H1 (cell line): ENCODE data around the gene FUT2. TPM values are rescaled to one million over a fixed set of nuclear protein-coding genes. Genes with fewer than 3 reads are reported as not detected.

ENCODE experiments used
- CTCF ChIA-PET: fragments of 300-600 bp; sonication (Branson Sonifier 250); formaldehyde crosslinking; loops from one replicate; lab custom pipeline; 2021; ENCODE audit not compliant: partially characterized antibody; lab: Charles Lee
- POLR2A ChIA-PET: fragments of 300-600 bp; sonication (Branson Sonifier 250); formaldehyde crosslinking; loops from one replicate; lab custom pipeline; 2021; ENCODE audit warnings: inconsistent platforms; ENCODE audit not compliant: partially characterized antibody; lab: Charles Lee
- DNase-seq, 2 experiments: peaks; one replicate each; pipeline versions ENCODE4 v3.0.0 to v3.0.0-alpha.2; 2010 to 2022; ENCODE audit warnings: low spot score in 2 of 2, low read depth in 1 of 2, mixed read lengths in 1 of 2
- FAIRE-seq: peaks from 2 replicates; lab custom pipeline; 2011; peaks lifted over from hg19 to GRCh38; lab: Jason Lieb, UNC
- H2AFZ ChIP-seq: 2 replicates; pipeline ENCODE4 v1.8.1; 2012; ENCODE audit warnings: low read length, inconsistent platforms
- H2AK5ac ChIP-seq: 2 replicates; pipeline ENCODE4 v1.6.1; 2013; ENCODE audit warnings: low read depth, low read length
- H2BK120ac ChIP-seq: replicated peaks from 2 replicates; pipeline ENCODE3; 2013; ENCODE audit warnings: low read depth, low read length, inconsistent platforms
- H2BK12ac ChIP-seq: 2 replicates; pipeline ENCODE4 v1.6.1; 2013; ENCODE audit warnings: low read depth, low read length
- H2BK15ac ChIP-seq: 2 replicates; pipeline ENCODE4 v1.6.1; 2013; ENCODE audit warnings: low read length
- H2BK20ac ChIP-seq: 2 replicates; pipeline ENCODE4 v1.6.1; 2013; ENCODE audit warnings: low read length
- H2BK5ac ChIP-seq: 2 replicates; pipeline ENCODE4 v1.6.1; 2013; ENCODE audit warnings: low read depth, low read length
- H3K14ac ChIP-seq: 2 replicates; pipeline ENCODE4 v1.6.1; 2013; ENCODE audit warnings: inconsistent platforms; ENCODE audit not compliant: insufficient read length
- H3K18ac ChIP-seq: 2 replicates; pipeline ENCODE4 v1.6.1; 2013; ENCODE audit warnings: low read length; ENCODE audit errors: extremely low read depth
- H3K23ac ChIP-seq: 2 replicates; pipeline ENCODE4 v1.6.1; 2013; ENCODE audit warnings: inconsistent platforms; ENCODE audit not compliant: insufficient read length
- H3K23me2 ChIP-seq: 2 replicates; pipeline ENCODE4 v1.6.1; 2013; ENCODE audit warnings: low read depth, low read length
- H3K27ac ChIP-seq: 2 replicates; pipeline ENCODE4 v1.6.1; 2011; ENCODE audit warnings: low read depth, low read length, inconsistent platforms
- H3K27me3 ChIP-seq, 4 experiments: replicated peaks in 1 of 4; 1 replicate in 1 of 4; 2 replicates in 3 of 4; pipeline versions ENCODE4 v1.6.1 to v1.8.1; 2011 to 2013; ENCODE audit warnings: low read length in 3 of 4, mild to moderate bottlenecking in 3 of 4, inconsistent platforms in 2 of 4, mixed read lengths in 2 of 4, moderate library complexity in 1 of 4; ENCODE audit not compliant: control insufficient read depth in 3 of 4, insufficient read depth in 3 of 4; ENCODE audit errors: extremely low read depth in 1 of 4
- H3K36me3 ChIP-seq, 4 experiments: 2 replicates each; pipeline versions ENCODE4 v1.6.1 to v1.8.1; 2011 to 2013; ENCODE audit warnings: mild to moderate bottlenecking in 4 of 4, low read length in 3 of 4, moderate library complexity in 2 of 4, control low read depth in 1 of 4, inconsistent platforms in 1 of 4; ENCODE audit not compliant: insufficient read depth in 4 of 4, control insufficient read depth in 2 of 4
- H3K4ac ChIP-seq: replicated peaks from 2 replicates; pipeline ENCODE3; 2013; ENCODE audit warnings: low read length, low read depth, mixed read lengths, inconsistent platforms; ENCODE audit not compliant: insufficient read length
- H3K4me1 ChIP-seq, 4 experiments: replicated peaks in 1 of 4; 1 replicate in 1 of 4; 2 replicates in 3 of 4; pipeline versions ENCODE4 v1.6.1 to v1.8.1; 2011 to 2013; ENCODE audit warnings: low read length in 3 of 4, inconsistent platforms in 2 of 4, mixed read lengths in 1 of 4; ENCODE audit not compliant: insufficient read depth in 4 of 4, control insufficient read depth in 3 of 4
- H3K4me2 ChIP-seq, 2 experiments: 2 replicates each; pipeline versions ENCODE4 v1.6.1 to v1.8.1; 2011 to 2013; ENCODE audit warnings: low read depth in 2 of 2, low read length in 2 of 2, control low read depth in 1 of 2, inconsistent platforms in 1 of 2, mild to moderate bottlenecking in 1 of 2; ENCODE audit not compliant: insufficient read depth in 1 of 2
- H3K4me3 ChIP-seq, 4 experiments: fragments of 200-600, 300-600 bp in 1 of 4; sonication (generic), shearing (Covaris generic), sonication (Bioruptor Twin) in 1 of 4; 2 replicates each; pipeline versions ENCODE4 v1.5.1 to v1.8.1; 2011 to 2016; ENCODE audit warnings: low read length in 4 of 4, low read depth in 3 of 4, control low read depth in 2 of 4, inconsistent platforms in 2 of 4, mild to moderate bottlenecking in 2 of 4, mixed read lengths in 1 of 4, moderate library complexity in 1 of 4; ENCODE audit not compliant: insufficient read depth in 2 of 4; ENCODE audit errors: extremely low read depth in 1 of 4
- H3K56ac ChIP-seq: replicated peaks from 2 replicates; pipeline ENCODE3; 2013; ENCODE audit warnings: low read depth, mild to moderate bottlenecking, mixed read lengths, low read length, inconsistent platforms; ENCODE audit not compliant: insufficient read length
- H3K79me1 ChIP-seq: 2 replicates; pipeline ENCODE4 v1.6.1; 2013; ENCODE audit warnings: low read depth, low read length, control low read depth
- H3K79me2 ChIP-seq, 2 experiments: 2 replicates each; pipeline versions ENCODE4 v1.6.1 to v1.8.1; 2012 to 2013; ENCODE audit warnings: low read length in 2 of 2, mild to moderate bottlenecking in 2 of 2, inconsistent platforms in 1 of 2; ENCODE audit not compliant: insufficient read depth in 2 of 2, control insufficient read depth in 1 of 2
- H3K9ac ChIP-seq, 4 experiments: replicated peaks in 1 of 4; 1 replicate in 1 of 4; 2 replicates in 3 of 4; pipeline versions ENCODE4 v1.6.1 to v1.8.1; 2011 to 2013; ENCODE audit warnings: low read depth in 3 of 4, low read length in 3 of 4, control low read depth in 2 of 4, mild to moderate bottlenecking in 2 of 4, moderate library complexity in 2 of 4, inconsistent platforms in 1 of 4; ENCODE audit errors: extremely low read depth in 1 of 4
- H3K9me3 ChIP-seq, 2 experiments: 2 replicates each; pipeline versions ENCODE4 v1.6.1 to v1.8.1; 2012 to 2013; ENCODE audit warnings: mild to moderate bottlenecking in 2 of 2, moderate library complexity in 2 of 2, control low read depth in 1 of 2, inconsistent platforms in 1 of 2, low read depth in 1 of 2, low read length in 1 of 2, mixed read lengths in 1 of 2; ENCODE audit not compliant: insufficient read depth in 2 of 2
- H4K20me1 ChIP-seq, 2 experiments: replicated peaks in 1 of 2; 2 replicates each; pipeline versions ENCODE3 to v1.8.1; 2011 to 2013; ENCODE audit warnings: inconsistent platforms in 2 of 2, low read length in 2 of 2, mild to moderate bottlenecking in 1 of 2; ENCODE audit not compliant: insufficient read depth in 2 of 2, control insufficient read depth in 1 of 2
- H4K5ac ChIP-seq: 2 replicates; pipeline ENCODE4 v1.6.1; 2013; ENCODE audit warnings: low read length, low read depth, mixed read lengths, inconsistent platforms; ENCODE audit not compliant: insufficient read length
- H4K8ac ChIP-seq: 2 replicates; pipeline ENCODE4 v1.8.0; 2013; ENCODE audit warnings: mild to moderate bottlenecking, moderate library complexity, low read length, inconsistent platforms; ENCODE audit not compliant: insufficient read depth; ENCODE audit errors: extremely low read depth
- H4K91ac ChIP-seq: replicated peaks from 2 replicates; pipeline ENCODE3; 2013; ENCODE audit warnings: low read length, mixed read lengths, inconsistent platforms; ENCODE audit not compliant: insufficient read length
- CEBPB ChIP-seq: IDR thresholded peaks from 2 replicates; pipeline ENCODE4 v1.6.1; 2012; ENCODE audit warnings: low read depth, low read length
- MAFK ChIP-seq: IDR thresholded peaks from 2 replicates; pipeline ENCODE4 v1.6.1; 2012; ENCODE audit warnings: low read depth, mild to moderate bottlenecking, improper control_type of control experiment, low read length
- WGBS, 2 experiments: shearing (Covaris generic) in 1 of 2; methylation state at CpG; one replicate each; pipeline versions ENCODE4 v1.1.6 to v1.1.7; 2013 to 2015; ENCODE audit warnings: low lambda C conversion rate in 2 of 2, mixed read lengths in 2 of 2, inconsistent platforms in 1 of 2, low coverage in 1 of 2, missing lambda C conversion rate in 1 of 2; ENCODE audit not compliant: insufficient replicate concordance in 2 of 2, insufficient coverage in 1 of 2, insufficient read length in 1 of 2; ENCODE audit errors: extremely low coverage in 1 of 2, missing lambda C conversion rate in 1 of 2; 5-methylcytosine and 5-hydroxymethylcytosine counted together
- polyA plus RNA-seq, 7 experiments: library from polyadenylated mRNA; depleted of rRNA in 3 of 7; stranded (reverse) in 5 of 7; unstranded in 2 of 7; fragments of >200 nt in 5 of 7; fragments of 200-250 nt in 2 of 7; gene quantifications; 1 replicate in 5 of 7; 2 replicates in 1 of 7; 4 replicates in 1 of 7; pipeline versions ENCODE4 v1.2.1 to v1.2.3, GENCODE V29; 2011 to 2013; ENCODE audit warnings: missing spikeins in 2 of 7, mixed read lengths in 2 of 7
- total RNA-seq: library from RNA; stranded (reverse); fragmentation: NEBNext Ultra II Directional; extraction: Animal tissue kit (Norgen Biotek cat#: 25700); gene quantifications from 2 replicates; pipeline ENCODE4 v1.2.1, GENCODE V29; 2021

Gene FUT2
- total and polyA plus RNA-seq, 2 of the 8 experiments (the other 6 are each of a cell fraction or from before 2014, with no cell fraction given): 5.0 to 5.6 TPM

DNA sequence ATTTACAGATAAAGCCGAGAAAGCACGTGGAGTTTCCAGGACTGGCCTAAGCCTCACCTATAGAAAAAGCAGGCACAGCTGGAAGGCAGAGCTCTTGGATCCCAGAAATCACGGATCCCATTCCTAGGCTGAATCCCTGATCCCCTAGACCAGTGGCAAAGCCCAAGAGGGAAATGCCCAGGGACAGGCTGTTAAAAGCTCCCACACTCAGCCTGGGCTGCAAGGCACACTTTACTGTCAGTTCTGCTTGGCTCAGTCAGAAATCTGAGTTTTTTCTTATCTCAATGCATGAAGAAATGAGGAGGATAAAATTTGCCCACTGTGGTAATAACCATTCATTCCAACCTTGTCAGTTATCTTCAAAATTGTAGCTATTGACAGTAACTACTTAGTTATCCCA lies 8.0 kb upstream of the FUT2 start:
- no peak for TF ChIP-seq MAFK
- no peak for TF ChIP-seq CEBPB
- TF ChIP-seq, all 59 proteins: peak for 0

More for the DNA sequence above, 8.0 kb upstream of the FUT2 start:
- Histone ChIP-seq H4K20me1 (no peaks in the 10 kb centered on the region), H4K91ac (no peak overlapping the region), H2BK120ac (no peak overlapping the region), H3K27me3 (no peaks in the 10 kb centered on the region), H3K23me2 (no peaks in the 10 kb centered on the region), H3K79me1 (no peaks in the 10 kb centered on the region), H4K5ac (no peak overlapping the region), H3K18ac (no peak overlapping the region), H3K4me2 (no peak overlapping the region), H3K14ac (no peak overlapping the region), H3K56ac (no peak overlapping the region), H3K4me3 (no peak overlapping the region), H3K36me3 (no peaks in the 10 kb centered on the region), H2BK20ac (no peak overlapping the region), H3K79me2 (no peaks in the 10 kb centered on the region), H2BK12ac (no peak overlapping the region), H3K9me3 (no peaks in the 10 kb centered on the region), H3K27ac (no peak overlapping the region), H3K4me1 (no peaks in the 10 kb centered on the region), H3K9ac (no peak overlapping the region), H3K23ac (no peak overlapping the region), H2BK5ac (no peak overlapping the region), H2BK15ac (no peak overlapping the region), H4K8ac (no peak overlapping the region), H3K4ac (no peak overlapping the region), H2AFZ (no peak overlapping the region), H2AK5ac (no peak overlapping the region)
- POLR2A ChIA-PET: interaction anchor here (0.7 to 1.9 kb wide), 3 partner anchors 8 to 73 kb away, joined by 3 to 7 read pairs (median 4); partner anchors contain the start of genes FAM83E and FUT2
- DNase-seq (no peak), FAIRE-seq (no peak)
- WGBS, 2 experiments: 93% methylated on average over 3 of the region's 3 CpGs; no CpG with 5 or more reads in 1 of the 2 experiments
- CTCF ChIA-PET: interaction anchor here (0.7 to 1.8 kb wide), 2 partner anchors 25 to 52 kb away, joined by 3 to 6 read pairs; no protein-coding TSS in a partner anchor
